K562 (cell line): ENCODE data around the gene SPAM1. TPM values are rescaled to one million over a fixed set of nuclear protein-coding genes. Genes with fewer than 3 reads are reported as not detected.
A peak's percentile ranks its signal among the peaks of the same experiment; 100 is the strongest.

Experiments used
- ARNT ChIP-seq, 2 experiments: fragments of 450-650 bp; IDR thresholded peaks; 2 replicates each; pipeline ENCODE4 v1.6.1; 2016; ENCODE audit warnings: mild to moderate bottlenecking in 1 of 2
- SETDB1 ChIP-seq: IDR thresholded peaks from one replicate; pipeline ENCODE4 v1.6.1; 2012; ENCODE audit warnings: low read length, control low read depth, inconsistent platforms
- SMAD3 ChIP-seq: fragments of 450-650 bp; formaldehyde crosslinking; conservative IDR thresholded peaks from 2 replicates; pipeline ENCODE4 v1.4.0; 2020; ENCODE audit warnings: mild to moderate bottlenecking
- ZNF124 ChIP-seq: sonication (generic); formaldehyde crosslinking; IDR thresholded peaks from 2 replicates; pipeline ENCODE4 v1.8.1; 2022; ENCODE audit warnings: missing genetic modification reagents
- polyA plus RNA-seq, 8 experiments: library from polyadenylated mRNA; depleted of rRNA in 4 of 8; stranded (reverse) in 5 of 8; unstranded in 3 of 8; fragments of >200 nt; fragmentation: Nextera tagmentation in 2 of 8; fragmentation: Illumina TruSeq in 1 of 8; extraction: Ambion mirVana in 2 of 8; extraction: Trizol in 1 of 8; gene quantifications; 2 replicates each; pipeline versions ENCODE4 v1.2.1 to v1.2.3, GENCODE V29; 2011 to 2014; ENCODE audit warnings: inconsistent platforms in 1 of 8, missing spikeins in 1 of 8
- total RNA-seq, 7 experiments: library from RNA; depleted of rRNA in 6 of 7; stranded (reverse); fragments of >200 nt in 6 of 7; fragmentation: Illumina TruSeq in 2 of 7; extraction: Trizol in 2 of 7; gene quantifications; 2 replicates each; pipeline versions ENCODE4 v1.2.1 to v1.2.3, GENCODE V29; 2011 to 2021; ENCODE audit warnings: low replicate concordance in 1 of 7
- TF ChIP-seq, protein P1 (sequence below): fragments of 450-650 bp; formaldehyde crosslinking; conservative IDR thresholded peaks from 2 replicates; pipeline ENCODE4 v1.4.0; 2022; ENCODE audit warnings: mild to moderate bottlenecking, missing genetic modification characterization
- TF ChIP-seq, protein P2 (sequence below): fragments of 450-650 bp; formaldehyde crosslinking; IDR thresholded peaks from 2 replicates; pipeline ENCODE4 v1.4.0; 2020; ENCODE audit warnings: mild to moderate bottlenecking, moderate library complexity
- TF ChIP-seq, protein P3 (sequence below): fragments of 450-650 bp; formaldehyde crosslinking; IDR thresholded peaks from 2 replicates; pipeline ENCODE4 v1.4.0; 2020; ENCODE audit warnings: mild to moderate bottlenecking

Gene SPAM1
- total and polyA plus RNA-seq, 9 of the 15 experiments (the other 6 are each of a cell fraction or from before 2014, with no cell fraction given), result not detected

DNA sequence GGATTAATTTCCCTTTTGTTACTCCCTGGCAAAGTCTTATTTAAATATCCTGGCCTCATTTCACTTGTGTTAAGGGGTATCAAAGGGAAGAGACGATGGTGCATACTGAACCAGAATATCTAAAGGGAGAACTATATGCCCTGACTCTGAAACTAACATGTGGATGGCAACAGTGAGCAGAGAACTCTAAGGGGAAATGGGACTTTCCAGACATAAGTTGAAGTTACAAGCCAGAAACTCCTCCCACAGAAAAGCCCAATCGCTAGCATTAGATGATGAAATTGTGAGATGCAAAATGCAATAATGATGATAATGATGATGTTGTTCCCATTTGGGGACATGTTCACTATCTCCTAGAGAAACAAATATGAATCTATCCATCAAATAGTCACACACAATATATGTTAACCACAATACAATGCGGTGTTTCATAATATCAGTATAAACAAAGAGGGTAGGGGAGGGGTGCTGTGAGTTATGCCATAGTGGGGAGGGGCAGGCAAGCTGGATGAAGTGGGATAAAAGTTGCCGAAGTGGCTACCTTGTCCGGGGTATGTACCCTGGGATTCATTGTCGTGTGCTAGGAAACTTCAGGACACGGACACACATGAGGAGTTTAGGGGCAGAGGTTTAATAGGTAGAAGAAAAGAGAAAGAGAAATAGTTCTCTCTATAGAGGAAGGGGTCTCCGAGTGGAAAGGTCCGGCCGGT lies 70.7 kb downstream of the SPAM1 start (continued):
- TF ChIP-seq, protein P1, sequence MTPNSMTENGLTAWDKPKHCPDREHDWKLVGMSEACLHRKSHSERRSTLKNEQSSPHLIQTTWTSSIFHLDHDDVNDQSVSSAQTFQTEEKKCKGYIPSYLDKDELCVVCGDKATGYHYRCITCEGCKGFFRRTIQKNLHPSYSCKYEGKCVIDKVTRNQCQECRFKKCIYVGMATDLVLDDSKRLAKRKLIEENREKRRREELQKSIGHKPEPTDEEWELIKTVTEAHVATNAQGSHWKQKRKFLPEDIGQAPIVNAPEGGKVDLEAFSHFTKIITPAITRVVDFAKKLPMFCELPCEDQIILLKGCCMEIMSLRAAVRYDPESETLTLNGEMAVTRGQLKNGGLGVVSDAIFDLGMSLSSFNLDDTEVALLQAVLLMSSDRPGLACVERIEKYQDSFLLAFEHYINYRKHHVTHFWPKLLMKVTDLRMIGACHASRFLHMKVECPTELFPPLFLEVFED (CRISPR knock-in tag), result no peak; the same call in 1 of the 2 replicates
- TF ChIP-seq SMAD3 (CRISPR knock-in tag) (no peak), SETDB1 (no peak), ZNF124 (CRISPR knock-in tag) (no peak), ARNT (IDR thresholded peaks at IDR 0.05) (no peak)
- TF ChIP-seq, protein P2, sequence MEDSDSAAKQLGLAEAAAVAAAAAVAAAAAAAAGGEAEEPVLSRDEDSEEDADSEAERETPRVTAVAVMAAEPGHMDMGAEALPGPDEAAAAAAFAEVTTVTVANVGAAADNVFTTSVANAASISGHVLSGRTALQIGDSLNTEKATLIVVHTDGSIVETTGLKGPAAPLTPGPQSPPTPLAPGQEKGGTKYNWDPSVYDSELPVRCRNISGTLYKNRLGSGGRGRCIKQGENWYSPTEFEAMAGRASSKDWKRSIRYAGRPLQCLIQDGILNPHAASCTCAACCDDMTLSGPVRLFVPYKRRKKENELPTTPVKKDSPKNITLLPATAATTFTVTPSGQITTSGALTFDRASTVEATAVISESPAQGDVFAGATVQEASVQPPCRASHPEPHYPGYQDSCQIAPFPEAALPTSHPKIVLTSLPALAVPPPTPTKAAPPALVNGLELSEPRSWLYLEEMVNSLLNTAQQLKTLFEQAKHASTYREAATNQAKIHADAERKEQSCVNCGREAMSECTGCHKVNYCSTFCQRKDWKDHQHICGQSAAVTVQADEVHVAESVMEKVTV (CRISPR knock-in tag), result peak; percentile 17; the same call in 1 of the 2 replicates
- TF ChIP-seq, protein P3, sequence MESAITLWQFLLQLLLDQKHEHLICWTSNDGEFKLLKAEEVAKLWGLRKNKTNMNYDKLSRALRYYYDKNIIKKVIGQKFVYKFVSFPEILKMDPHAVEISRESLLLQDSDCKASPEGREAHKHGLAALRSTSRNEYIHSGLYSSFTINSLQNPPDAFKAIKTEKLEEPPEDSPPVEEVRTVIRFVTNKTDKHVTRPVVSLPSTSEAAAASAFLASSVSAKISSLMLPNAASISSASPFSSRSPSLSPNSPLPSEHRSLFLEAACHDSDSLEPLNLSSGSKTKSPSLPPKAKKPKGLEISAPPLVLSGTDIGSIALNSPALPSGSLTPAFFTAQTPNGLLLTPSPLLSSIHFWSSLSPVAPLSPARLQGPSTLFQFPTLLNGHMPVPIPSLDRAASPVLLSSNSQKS, result 0 out of 2 replicates have a peak, but pooled peaks have one; percentile 14
